AG04450 (cell line): ENCODE measurements around the gene SHC3. TPM values are rescaled to one million over a fixed set of nuclear protein-coding genes. Genes with fewer than 3 reads are reported as not detected.

ENCODE experiments used
- CTCF ChIA-PET: fragments of 300-600, 350-600 bp; formaldehyde crosslinking; extraction: SDS; loops from one replicate; lab custom pipeline; 2022; ENCODE audit warnings: antibody characterized with exemption, inconsistent platforms; lab: Charles Lee
- POLR2A ChIA-PET: fragments of 350-600 bp; formaldehyde crosslinking; extraction: SDS; loops from one replicate; lab custom pipeline; 2021; ENCODE audit warnings: antibody characterized with exemption, inconsistent platforms; lab: Yijun Ruan, JAX
- DNase-seq: peaks from one replicate; pipeline ENCODE4 v3.0.0-alpha.2; 2011; ENCODE audit warnings: low read depth, low spot score
- H3K27ac ChIP-seq: one replicate; pipeline ENCODE4 v1.5.1; 2012; ENCODE audit warnings: low read depth, low read length, control low read depth
- H3K27me3 ChIP-seq: one replicate; pipeline ENCODE4 v1.6.0; 2012; ENCODE audit warnings: low read length; ENCODE audit not compliant: control insufficient read depth, insufficient read depth
- H3K4me3 ChIP-seq: 2 replicates; pipeline ENCODE4 v1.5.1; 2011; ENCODE audit warnings: mild to moderate bottlenecking, low read depth, low read length, control low read depth
- H3K9me3 ChIP-seq: 2 replicates; pipeline ENCODE4 v1.5.1; 2012; ENCODE audit warnings: low read length; ENCODE audit not compliant: control insufficient read depth, insufficient read depth
- CTCF ChIP-seq: IDR thresholded peaks from 2 replicates; pipeline ENCODE4 v1.5.1; 2011; ENCODE audit warnings: low read depth, low read length, control low read depth, inconsistent platforms
- polyA plus RNA-seq: library from polyadenylated mRNA; depleted of rRNA; stranded (reverse); fragments of >200 nt; gene quantifications from 2 replicates; pipeline ENCODE4 v1.2.3, GENCODE V29; 2011

Gene SHC3
- polyA plus RNA-seq, 1 experiment: 4.3 TPM

- TF ChIP-seq CTCF: no peak
- no peak overlapping the region for H3K4me3 ChIP-seq
- H3K27ac ChIP-seq: no peak overlapping the region
- ChIA-PET CTCF (no interaction called here), POLR2A (no interaction called here)
- H3K27me3 ChIP-seq: peaks cover 2% of the 10 kb centered on the region
- DNase-seq: no peak
- H3K9me3 ChIP-seq: peaks cover 6% of the 10 kb centered on the region
These were observed 200.6 kb downstream of the SHC3 start for GRCh38 chr9:88978034-88978433.

GRCh38 chr9:88976890-88977257, 201.7 kb downstream of the SHC3 start:
- no peak overlapping the region for H3K27ac ChIP-seq
- H3K27me3 ChIP-seq: peaks cover 2% of the 10 kb centered on the region
- no peak overlapping the region for H3K4me3 ChIP-seq
- no peak for DNase-seq
- POLR2A ChIA-PET: no interaction called here
- TF ChIP-seq CTCF: no peak
- peaks cover 12% of the 10 kb centered on the region for H3K9me3 ChIP-seq
- CTCF ChIA-PET: interaction anchor here (1.3 kb wide), 1 partner anchor 24 kb away, joined by 3 read pairs; no protein-coding TSS in a partner anchor

GRCh38 chr9:88975966-88976889, 202.4 kb downstream of the SHC3 start:
- Histone ChIP-seq H3K27ac (no peak overlapping the region), H3K4me3 (no peak overlapping the region), H3K9me3 (peaks cover 18% of the 10 kb centered on the region), H3K27me3 (peaks cover 5% of the 10 kb centered on the region)
- no peak for TF ChIP-seq CTCF
- ChIA-PET POLR2A (no interaction called here), CTCF (interaction anchor here (1.3 kb wide), 1 partner anchor 25 kb away, joined by 3 read pairs; no protein-coding TSS in a partner anchor)
- no peak for DNase-seq

GRCh38 chr9:88974641-88975040, 204.0 kb downstream of the SHC3 start:
- POLR2A ChIA-PET: no interaction called here
- peaks cover 8% of the 10 kb centered on the region for H3K27me3 ChIP-seq
- TF ChIP-seq CTCF: no peak

GRCh38 chr9:88973281-88974045, 205.2 kb downstream of the SHC3 start:
- no peak for TF ChIP-seq CTCF
- no peak overlapping the region for H3K27ac ChIP-seq
- peaks cover 19% of the 10 kb centered on the region for H3K9me3 ChIP-seq
- POLR2A ChIA-PET: no interaction called here
- DNase-seq: no peak
- H3K4me3 ChIP-seq: no peak overlapping the region
- peaks cover 9% of the 10 kb centered on the region for H3K27me3 ChIP-seq
- CTCF ChIA-PET: no interaction called here

More at GRCh38 chr9:88974641-88975040, 204.0 kb downstream of the SHC3 start:
- no peak for DNase-seq
- H3K9me3 ChIP-seq: peaks cover 19% of the 10 kb centered on the region
- CTCF ChIA-PET: no interaction called here
- no peak overlapping the region for H3K4me3 ChIP-seq
- H3K27ac ChIP-seq: no peak overlapping the region
